ENCODE data around the gene ZBTB46. TPM values are rescaled to one million over a fixed set of nuclear protein-coding genes. Genes with fewer than 3 reads are reported as not detected.

Gene ZBTB46
- total RNA-seq, 4 donors from 2014 or later = 1.2 to 6.7 (median 5.7) TPM

DNA sequence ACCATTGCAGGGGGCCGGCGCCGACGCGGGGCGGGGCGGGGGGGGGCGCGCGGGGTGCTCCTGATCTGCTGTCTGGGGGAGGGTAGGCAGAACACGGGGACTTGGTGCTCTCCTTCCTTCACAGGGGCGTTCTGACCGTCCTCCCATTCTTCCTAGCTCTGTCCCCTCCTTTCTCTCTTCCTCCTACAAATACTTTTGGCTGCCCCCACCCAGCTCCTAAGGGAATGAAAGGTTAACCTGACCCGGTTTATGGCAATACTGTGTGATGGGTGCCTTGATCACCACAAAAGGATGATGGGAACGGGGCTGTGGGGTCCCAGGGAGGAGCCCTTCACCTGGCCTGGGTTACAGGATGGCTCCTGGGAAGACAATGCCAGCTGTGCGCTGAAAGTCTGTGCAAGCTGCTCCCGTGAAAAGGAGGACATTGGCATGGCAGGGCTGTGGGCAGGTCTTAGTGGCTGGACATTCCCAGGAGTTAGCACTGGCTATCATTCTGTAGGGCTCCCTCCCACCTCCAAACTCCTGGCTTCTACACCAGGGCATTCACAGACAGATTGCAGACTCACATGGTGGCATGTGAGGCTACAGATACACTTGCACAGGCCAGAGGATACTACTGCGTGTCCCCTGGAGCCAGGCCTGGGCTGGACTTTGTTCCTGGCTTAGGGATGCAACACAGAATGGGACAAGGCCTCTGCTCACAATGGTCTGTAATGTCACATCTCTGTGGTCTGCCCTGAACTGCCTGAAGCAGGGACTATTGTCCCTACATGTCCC is 32.1 kb upstream of the ZBTB46 start:
- TF ChIP-seq, protein P1, sequence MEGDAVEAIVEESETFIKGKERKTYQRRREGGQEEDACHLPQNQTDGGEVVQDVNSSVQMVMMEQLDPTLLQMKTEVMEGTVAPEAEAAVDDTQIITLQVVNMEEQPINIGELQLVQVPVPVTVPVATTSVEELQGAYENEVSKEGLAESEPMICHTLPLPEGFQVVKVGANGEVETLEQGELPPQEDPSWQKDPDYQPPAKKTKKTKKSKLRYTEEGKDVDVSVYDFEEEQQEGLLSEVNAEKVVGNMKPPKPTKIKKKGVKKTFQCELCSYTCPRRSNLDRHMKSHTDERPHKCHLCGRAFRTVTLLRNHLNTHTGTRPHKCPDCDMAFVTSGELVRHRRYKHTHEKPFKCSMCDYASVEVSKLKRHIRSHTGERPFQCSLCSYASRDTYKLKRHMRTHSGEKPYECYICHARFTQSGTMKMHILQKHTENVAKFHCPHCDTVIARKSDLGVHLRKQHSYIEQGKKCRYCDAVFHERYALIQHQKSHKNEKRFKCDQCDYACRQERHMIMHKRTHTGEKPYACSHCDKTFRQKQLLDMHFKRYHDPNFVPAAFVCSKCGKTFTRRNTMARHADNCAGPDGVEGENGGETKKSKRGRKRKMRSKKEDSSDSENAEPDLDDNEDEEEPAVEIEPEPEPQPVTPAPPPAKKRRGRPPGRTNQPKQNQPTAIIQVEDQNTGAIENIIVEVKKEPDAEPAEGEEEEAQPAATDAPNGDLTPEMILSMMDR (IDR thresholded peaks at IDR 0.05) = no peak
- TF ChIP-seq POLR2A (IDR thresholded peaks at IDR 0.05) = no peak
- intact Hi-C loops (cut with DNase I; ENCODE audit: low total_unique reads) = no loop called here
- WGBS, 2 donors = 86% methylated on average over 18 of the region's 18 CpGs
- no peak overlapping the region for H3K4me3 ChIP-seq (ENCODE audit: low read depth, poor library complexity, severe bottlenecking)
- no peak for DNase-seq (ENCODE audit: low spot score in 2 of 2)

DNA sequence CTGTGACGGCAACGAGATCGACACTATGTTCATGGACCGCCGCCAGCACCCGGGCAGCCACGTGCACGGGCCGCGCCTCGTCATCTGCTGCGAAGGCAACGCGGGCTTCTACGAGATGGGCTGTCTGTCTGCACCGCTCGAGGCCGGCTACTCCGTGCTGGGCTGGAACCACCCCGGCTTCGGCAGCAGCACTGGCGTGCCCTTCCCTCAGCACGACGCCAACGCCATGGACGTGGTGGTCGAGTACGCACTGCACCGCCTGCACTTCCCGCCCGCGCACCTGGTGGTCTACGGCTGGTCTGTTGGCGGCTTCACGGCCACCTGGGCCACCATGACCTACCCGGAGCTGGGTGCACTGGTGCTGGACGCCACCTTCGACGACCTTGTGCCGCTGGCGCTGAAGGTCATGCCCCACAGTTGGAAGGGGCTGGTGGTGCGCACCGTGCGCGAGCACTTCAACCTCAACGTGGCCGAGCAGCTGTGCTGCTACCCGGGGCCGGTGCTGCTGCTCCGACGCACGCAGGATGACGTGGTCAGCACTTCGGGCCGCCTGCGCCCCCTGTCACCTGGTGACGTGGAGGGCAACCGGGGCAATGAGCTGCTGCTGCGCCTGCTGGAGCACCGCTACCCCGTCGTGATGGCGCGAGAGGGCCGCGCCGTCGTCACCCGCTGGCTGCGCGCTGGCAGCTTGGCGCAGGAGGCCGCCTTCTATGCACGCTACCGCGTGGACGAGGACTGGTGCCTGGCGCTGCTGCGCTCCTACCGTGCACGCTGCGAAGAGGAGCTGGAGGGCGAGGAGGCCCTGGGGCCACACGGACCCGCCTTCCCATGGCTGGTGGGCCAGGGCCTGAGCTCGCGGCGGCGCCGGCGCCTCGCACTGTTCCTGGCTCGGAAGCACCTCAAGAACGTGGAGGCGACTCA is 31.2 kb upstream of the ZBTB46 start:
- TF ChIP-seq, protein P1 (IDR thresholded peaks at IDR 0.05) = no peak
- TF ChIP-seq POLR2A (IDR thresholded peaks at IDR 0.05) = no peak
- no peak overlapping the region for H3K4me3 ChIP-seq (ENCODE audit: low read depth, poor library complexity, severe bottlenecking)
- no peak for DNase-seq (ENCODE audit: low spot score in 2 of 2)
- intact Hi-C loops (cut with DNase I; ENCODE audit: low total_unique reads) = no loop called here
- WGBS, 2 donors = 96 to 97% methylated on average over 87 to 93 of the region's 95 CpGs

DNA sequence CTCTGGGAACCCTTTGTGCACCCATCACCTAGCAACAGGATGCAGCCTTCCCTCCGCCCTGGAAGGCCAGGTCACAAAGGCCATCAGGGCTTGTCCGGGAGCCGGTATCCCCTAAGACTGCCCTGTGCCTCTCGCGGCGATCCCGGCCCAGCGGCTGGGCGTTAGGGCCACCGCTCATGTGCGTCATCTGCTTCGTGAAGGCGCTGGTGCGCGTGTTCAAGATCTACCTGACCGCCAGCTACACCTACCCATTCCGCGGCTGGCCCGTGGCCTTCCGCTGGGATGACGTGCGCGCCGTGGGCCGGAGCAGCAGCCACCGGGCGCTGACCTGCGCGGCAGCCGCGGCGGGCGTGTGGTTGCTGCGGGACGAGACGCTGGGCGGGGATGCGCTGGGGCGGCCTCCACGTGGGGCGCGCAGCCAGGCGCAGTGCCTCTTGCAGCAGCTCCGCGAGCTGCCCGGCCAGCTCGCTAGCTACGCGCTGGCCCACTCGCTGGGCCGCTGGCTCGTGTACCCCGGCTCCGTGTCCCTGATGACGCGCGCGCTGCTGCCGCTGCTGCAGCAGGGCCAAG is 30.4 kb upstream of the ZBTB46 start, which contains the start of gene ABHD16B:
ABHD16B (plus strand) TSS at position 134 of the 570 bp plus-strand sequence; CDS start at position 177, 43 bp downstream.
- H3K4me3 ChIP-seq (ENCODE audit: low read depth, poor library complexity, severe bottlenecking) = no peak within 1 kb of the TSS
- no peak for DNase-seq (ENCODE audit: low spot score in 2 of 2)
- TF ChIP-seq, protein P1 (IDR thresholded peaks at IDR 0.05) = no peak
- no peak for TF ChIP-seq POLR2A (IDR thresholded peaks at IDR 0.05)
- 96 to 98% methylated on average over 38 to 51 of the region's 59 CpGs for WGBS, 2 donors
- intact Hi-C loops (cut with DNase I; ENCODE audit: low total_unique reads) = no loop called here

DNA sequence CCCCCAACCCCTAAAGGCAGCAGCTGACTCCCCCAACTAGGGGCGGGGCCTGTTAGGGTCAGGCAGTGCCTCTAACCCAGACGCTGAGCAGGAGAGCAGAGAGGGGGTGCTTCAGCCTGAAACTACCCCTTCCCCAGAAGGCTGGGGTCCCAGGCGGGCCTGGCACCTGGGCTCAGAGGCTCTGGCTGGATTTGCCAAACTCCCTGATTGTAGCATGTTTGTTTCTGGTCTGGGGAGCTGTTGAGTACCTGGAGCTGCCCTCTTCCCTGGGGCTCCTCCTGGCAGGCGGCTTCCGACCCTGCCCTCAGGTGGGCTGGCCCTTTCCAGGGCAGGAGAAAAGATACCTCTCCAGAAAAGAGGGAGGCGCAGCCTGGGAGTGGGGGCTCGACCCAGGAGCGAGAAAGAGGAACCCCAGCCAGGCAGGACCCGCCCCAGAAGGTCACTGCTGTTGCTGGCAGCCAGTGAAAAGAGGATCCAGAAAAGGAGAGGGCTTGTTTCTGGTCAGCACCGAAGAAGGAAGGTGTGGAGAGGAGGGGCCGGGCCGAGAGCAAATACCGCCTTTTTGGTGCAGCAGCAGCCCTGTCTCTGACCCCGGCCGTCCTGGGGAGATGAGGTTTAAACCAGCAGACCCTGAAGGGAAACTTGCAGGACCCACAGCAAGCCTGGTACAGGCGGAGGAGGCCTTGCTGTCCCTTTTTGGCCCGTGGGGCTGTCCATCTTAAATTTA is 29.4 kb upstream of the ZBTB46 start:
- no peak overlapping the region for H3K4me3 ChIP-seq (ENCODE audit: low read depth, poor library complexity, severe bottlenecking)
- TF ChIP-seq, protein P1 (IDR thresholded peaks at IDR 0.05) = no peak
- no peak for TF ChIP-seq POLR2A (IDR thresholded peaks at IDR 0.05)
- DNase-seq (ENCODE audit: low spot score in 2 of 2) = no peak
- intact Hi-C loops (cut with DNase I; ENCODE audit: low total_unique reads) = no loop called here
- WGBS, 2 donors = 77 to 84% methylated on average over 17 of the region's 17 CpGs

DNA sequence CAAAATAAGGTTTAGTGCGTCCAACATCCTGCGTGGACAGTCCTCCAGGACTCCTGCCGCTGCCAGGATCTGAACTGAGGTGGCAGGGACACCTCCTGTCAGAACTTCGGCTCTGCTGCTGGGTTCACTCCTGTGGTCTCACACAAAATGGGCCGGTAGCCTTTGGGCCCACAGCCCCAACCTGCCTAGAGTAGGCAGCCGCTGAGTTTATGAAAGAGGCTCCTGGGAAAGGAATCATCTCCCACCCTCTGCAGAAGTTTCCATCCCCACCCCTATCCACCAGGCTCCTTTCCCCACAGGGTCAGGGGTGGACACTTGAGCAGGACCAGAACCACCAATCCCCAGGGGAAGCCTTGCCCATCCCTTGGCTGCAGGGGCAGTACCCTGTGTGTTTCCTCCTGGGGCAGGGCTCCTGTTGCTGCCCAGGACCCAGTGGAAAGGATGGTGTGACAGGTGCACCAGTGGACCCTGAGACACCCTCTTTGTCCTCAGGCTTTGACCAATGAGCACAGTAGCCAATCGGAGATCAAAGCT is 28.2 kb upstream of the ZBTB46 start:
- no peak overlapping the region for H3K4me3 ChIP-seq (ENCODE audit: low read depth, poor library complexity, severe bottlenecking)
- intact Hi-C loops (cut with DNase I; ENCODE audit: low total_unique reads) = no loop called here
- TF ChIP-seq, protein P1 (IDR thresholded peaks at IDR 0.05) = no peak
- TF ChIP-seq POLR2A (IDR thresholded peaks at IDR 0.05) = no peak
- DNase-seq (ENCODE audit: low spot score in 2 of 2) = no peak
- WGBS, 2 donors = 48 to 63% methylated on average over 7 of the region's 7 CpGs

Measured in lower leg skin (tissue), 4 donors.